GM23338 (cell line): ENCODE data around the gene OPRM1. TPM values are rescaled to one million over a fixed set of nuclear protein-coding genes. Genes with fewer than 3 reads are reported as not detected.

Experiments used
- ATAC-seq: fragments of 200-7000 bp; cut with Tn5 transposase; 3 replicates; pipeline ENCODE4 v1.9.1; 2020
- DNase-seq: peaks from one replicate; pipeline ENCODE4 v3.0.0-alpha.2; 2015; ENCODE audit warnings: low spot score
- H2AFZ ChIP-seq: fragments of 200-600 bp; sonication (generic); 2 replicates; pipeline ENCODE4 v1.8.0; 2016; ENCODE audit warnings: antibody characterized with exemption, mild to moderate bottlenecking, moderate library complexity
- H3F3A ChIP-seq: fragments of 200-600 bp; sonication (generic); replicated peaks from 2 replicates; pipeline ENCODE4 v1.8.0; 2017; ENCODE audit warnings: antibody characterized with exemption, mixed run types, low read depth
- H3K27ac ChIP-seq: fragments of 200-600 bp; sonication (generic); 2 replicates; pipeline ENCODE4 v1.6.1; 2016; ENCODE audit warnings: low read depth
- H3K27me3 ChIP-seq: fragments of 200-600 bp; sonication (generic); 2 replicates; pipeline ENCODE4 v1.8.0; 2016; ENCODE audit warnings: mild to moderate bottlenecking, mixed run types, moderate library complexity; ENCODE audit not compliant: insufficient read depth
- H3K36me3 ChIP-seq: fragments of 200-600 bp; sonication (generic); 2 replicates; pipeline ENCODE4 v1.8.0; 2016; ENCODE audit warnings: mild to moderate bottlenecking; ENCODE audit not compliant: insufficient read depth
- H3K4me1 ChIP-seq: fragments of 200-600 bp; sonication (generic); 2 replicates; pipeline ENCODE4 v1.8.0; 2016; ENCODE audit warnings: mild to moderate bottlenecking, moderate library complexity; ENCODE audit not compliant: insufficient read depth
- H3K4me2 ChIP-seq: fragments of 200-600 bp; sonication (generic); 2 replicates; pipeline ENCODE4 v1.7.1; 2017; ENCODE audit warnings: mixed run types
- H3K4me3 ChIP-seq: fragments of 200-600 bp; sonication (generic); 2 replicates; pipeline ENCODE4 v1.6.1; 2016; ENCODE audit warnings: mixed run types
- H3K79me2 ChIP-seq: fragments of 200-600 bp; sonication (generic); replicated peaks from 2 replicates; pipeline ENCODE4 v1.8.0; 2017; ENCODE audit warnings: mild to moderate bottlenecking; ENCODE audit not compliant: insufficient read depth
- H3K9me2 ChIP-seq: fragments of 200-600 bp; sonication (generic); 2 replicates; pipeline ENCODE4 v1.8.0; 2017; ENCODE audit not compliant: insufficient read depth
- H4K20me1 ChIP-seq: fragments of 200-600 bp; sonication (generic); replicated peaks from 2 replicates; pipeline ENCODE4 v1.8.0; 2017; ENCODE audit warnings: mild to moderate bottlenecking; ENCODE audit not compliant: insufficient read depth
- H3K27ac Mint-ChIP-seq: 2 replicates; pipeline ENCODE4 v1.8.0; 2020; ENCODE audit warnings: inconsistent platforms, mild to moderate bottlenecking, moderate library complexity, mixed read lengths
- H3K27me3 Mint-ChIP-seq: 3 replicates; pipeline ENCODE4 v1.8.0; 2022; ENCODE audit warnings: low read depth, mild to moderate bottlenecking, moderate library complexity, mixed read lengths, inconsistent platforms; ENCODE audit not compliant: insufficient read depth, poor library complexity
- H3K36me3 Mint-ChIP-seq: 3 replicates; pipeline ENCODE4 v1.8.0; 2021; ENCODE audit warnings: low read depth, mild to moderate bottlenecking, inconsistent platforms, moderate library complexity, mixed read lengths
- H3K4me1 Mint-ChIP-seq: 3 replicates; pipeline ENCODE4 v1.8.0; 2020; ENCODE audit warnings: mild to moderate bottlenecking, inconsistent platforms, mixed read lengths
- H3K4me3 Mint-ChIP-seq: 3 replicates; pipeline ENCODE4 v1.8.0; 2021; ENCODE audit warnings: moderate library complexity, mild to moderate bottlenecking, inconsistent platforms, mixed read lengths
- H3K9me3 Mint-ChIP-seq: 3 replicates; pipeline ENCODE4 v1.8.0; 2020; ENCODE audit warnings: moderate library complexity, mild to moderate bottlenecking, inconsistent platforms, mixed read lengths
- CREB1 ChIP-seq: fragments of 250-450 bp; sonication (Bioruptor Pico); IDR thresholded peaks from 2 replicates; pipeline ENCODE4 v1.5.0; 2020; ENCODE audit warnings: low read depth, mild to moderate bottlenecking, moderate library complexity
- ETS1 ChIP-seq: IDR thresholded peaks from 2 replicates; pipeline ENCODE4 v1.6.1; 2016; ENCODE audit warnings: antibody characterized with exemption
- EZH2 ChIP-seq: fragments of 200-600 bp; sonication (generic); IDR thresholded peaks from one replicate; pipeline ENCODE4 v1.8.0; 2017; ENCODE audit warnings: antibody characterized with exemption, mild to moderate bottlenecking, low read depth; ENCODE audit not compliant: unreplicated experiment
- JUNB ChIP-seq: IDR thresholded peaks from one replicate; pipeline ENCODE4 v1.6.1; 2016; ENCODE audit warnings: antibody characterized with exemption; ENCODE audit not compliant: unreplicated experiment
- NANOG ChIP-seq: IDR thresholded peaks from 2 replicates; pipeline ENCODE4 v1.6.1; 2016; ENCODE audit warnings: antibody characterized with exemption, borderline replicate concordance
- POLR2AphosphoS5 ChIP-seq: IDR thresholded peaks from 2 replicates; pipeline ENCODE4 v1.6.1; 2016; ENCODE audit warnings: antibody characterized with exemption, low read depth
- REST ChIP-seq: IDR thresholded peaks from one replicate; pipeline ENCODE4 v1.6.1; 2018; ENCODE audit warnings: antibody characterized with exemption; ENCODE audit not compliant: unreplicated experiment
- ZNF114 ChIP-seq: fragments of 250-450 bp; sonication (Bioruptor Pico); IDR thresholded peaks from 2 replicates; pipeline ENCODE4 v1.5.0; 2020; ENCODE audit warnings: mild to moderate bottlenecking, moderate library complexity
- ZNF331 ChIP-seq: fragments of 250-450 bp; sonication (Bioruptor Pico); IDR thresholded peaks from 2 replicates; pipeline ENCODE4 v1.5.0; 2020; ENCODE audit warnings: low read depth, mild to moderate bottlenecking, moderate library complexity
- polyA plus RNA-seq: library from polyadenylated mRNA; unstranded; fragments of >200 nt; fragmentation: Nextera tagmentation; extraction: Ambion mirVana; gene quantifications from 2 replicates; pipeline ENCODE4 v1.2.1, GENCODE V29; 2016
- total RNA-seq: library from RNA; depleted of rRNA; stranded (reverse); fragments of >200 nt; shearing (Covaris generic); gene quantifications from 2 replicates; pipeline ENCODE4 v1.2.3, GENCODE V29; 2014
- TF ChIP-seq, protein P1 (sequence below), 2 experiments: fragments of 200-600 bp in 1 of 2; sonication (generic) in 1 of 2; conservative IDR thresholded peaks; 2 replicates each; pipeline versions ENCODE4 v1.5.1 to v1.6.1; 2016 to 2017; ENCODE audit warnings: antibody characterized with exemption in 2 of 2, low read depth in 2 of 2, mild to moderate bottlenecking in 2 of 2, moderate library complexity in 1 of 2

Gene OPRM1
- total and polyA plus RNA-seq, 2 experiments from 2014 or later: 0.52 TPM; not detected in 1

DNA sequence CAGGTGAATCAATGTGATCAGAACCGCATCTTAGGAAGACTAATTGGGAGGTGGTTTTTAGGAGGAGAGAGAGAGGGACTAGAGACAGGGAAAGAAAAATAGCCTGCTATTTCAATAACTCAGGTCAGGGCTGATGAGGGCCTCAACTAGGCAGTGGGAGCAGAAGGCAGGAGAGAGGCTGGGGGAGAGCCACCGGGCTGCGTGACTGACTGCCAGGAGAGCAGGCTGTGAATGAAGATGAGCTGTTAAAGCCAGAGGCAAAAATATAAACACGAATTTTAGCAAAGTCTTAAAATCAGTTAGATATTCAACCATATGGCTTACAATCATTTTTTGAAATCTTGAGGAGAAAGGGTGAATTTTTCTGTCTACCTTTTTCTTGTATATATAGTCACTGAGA lies 168.0 kb downstream of the OPRM1 start:
- Mint-ChIP-seq H3K4me1 (no peaks in the 10 kb centered on the region), H3K27ac (peak overlapping the region; percentile 22)

More for the DNA sequence above, 168.0 kb downstream of the OPRM1 start:
- Mint-ChIP-seq H3K9me3 (no peaks in the 10 kb centered on the region), H3K4me3 (no peak overlapping the region), H3K36me3 (no peaks in the 10 kb centered on the region), H3K27me3 (peaks cover 2% of the 10 kb centered on the region)
- Histone ChIP-seq H3K79me2 (no peaks in the 10 kb centered on the region), H3K36me3 (no peaks in the 10 kb centered on the region), H3K9me2 (0 out of 2 replicates have a peak, but pooled peaks cover 5% of the 10 kb centered on the region), H3K27ac (no peak overlapping the region), H3K4me2 (no peak overlapping the region), H3K4me1 (no peaks in the 10 kb centered on the region), H3F3A (no peaks in the 10 kb centered on the region), H4K20me1 (no peaks in the 10 kb centered on the region), H3K27me3 (no peaks in the 10 kb centered on the region), H2AFZ (no peak overlapping the region), H3K4me3 (no peak overlapping the region)
- DNase-seq (no peak), ATAC-seq (no peak)
- no peak for TF ChIP-seq REST
- TF ChIP-seq CREB1 (CRISPR knock-in tag): no peak
- TF ChIP-seq JUNB: no peak
- no peak for TF ChIP-seq ETS1
- TF ChIP-seq EZH2: no peak
- no peak for TF ChIP-seq POLR2AphosphoS5
- TF ChIP-seq ZNF331 (CRISPR knock-in tag): no peak
- no peak for TF ChIP-seq NANOG
- TF ChIP-seq, protein P1, sequence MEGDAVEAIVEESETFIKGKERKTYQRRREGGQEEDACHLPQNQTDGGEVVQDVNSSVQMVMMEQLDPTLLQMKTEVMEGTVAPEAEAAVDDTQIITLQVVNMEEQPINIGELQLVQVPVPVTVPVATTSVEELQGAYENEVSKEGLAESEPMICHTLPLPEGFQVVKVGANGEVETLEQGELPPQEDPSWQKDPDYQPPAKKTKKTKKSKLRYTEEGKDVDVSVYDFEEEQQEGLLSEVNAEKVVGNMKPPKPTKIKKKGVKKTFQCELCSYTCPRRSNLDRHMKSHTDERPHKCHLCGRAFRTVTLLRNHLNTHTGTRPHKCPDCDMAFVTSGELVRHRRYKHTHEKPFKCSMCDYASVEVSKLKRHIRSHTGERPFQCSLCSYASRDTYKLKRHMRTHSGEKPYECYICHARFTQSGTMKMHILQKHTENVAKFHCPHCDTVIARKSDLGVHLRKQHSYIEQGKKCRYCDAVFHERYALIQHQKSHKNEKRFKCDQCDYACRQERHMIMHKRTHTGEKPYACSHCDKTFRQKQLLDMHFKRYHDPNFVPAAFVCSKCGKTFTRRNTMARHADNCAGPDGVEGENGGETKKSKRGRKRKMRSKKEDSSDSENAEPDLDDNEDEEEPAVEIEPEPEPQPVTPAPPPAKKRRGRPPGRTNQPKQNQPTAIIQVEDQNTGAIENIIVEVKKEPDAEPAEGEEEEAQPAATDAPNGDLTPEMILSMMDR (conservative IDR thresholded peaks at IDR 0.05; ENCODE audit: low read depth in 2 of 2): no peak
- no peak for TF ChIP-seq ZNF114 (CRISPR knock-in tag)
